Muscle layer of colon (tissue), 2 donors: Measurements from ENCODE around the gene WIZ.
"Not testable (repeated sequence)": the region's sequence is repeated elsewhere in the genome, so short reads cannot be mapped to it uniquely, and the experiment has no call there.

Source experiments
- H3K27ac ChIP-seq: one replicate; pipeline ENCODE4 v1.7.0; 2013; ENCODE audit warnings: low read depth, mild to moderate bottlenecking, low read length, moderate library complexity
- H3K27me3 ChIP-seq, 2 donors: one replicate each; pipeline ENCODE4 v1.7.0; 2013; ENCODE audit warnings: low read length in 2 of 2, mild to moderate bottlenecking in 2 of 2; ENCODE audit not compliant: insufficient read depth in 2 of 2, control insufficient read depth in 1 of 2
- H3K36me3 ChIP-seq: one replicate; pipeline ENCODE4 v1.7.0; 2013; ENCODE audit warnings: mild to moderate bottlenecking, low read length; ENCODE audit not compliant: insufficient read depth
- H3K4me1 ChIP-seq: one replicate; pipeline ENCODE4 v1.7.0; 2013; ENCODE audit warnings: mild to moderate bottlenecking, low read length; ENCODE audit not compliant: insufficient read depth
- H3K4me3 ChIP-seq, 2 donors: one replicate each; pipeline ENCODE4 v1.7.0; 2013; ENCODE audit warnings: low read length in 2 of 2, low read depth in 1 of 2, mild to moderate bottlenecking in 1 of 2, moderate library complexity in 1 of 2
- H3K9ac ChIP-seq: one replicate; pipeline ENCODE4 v1.7.0; 2013; ENCODE audit warnings: low read length
- H3K9me3 ChIP-seq: one replicate; pipeline ENCODE4 v1.7.0; 2013; ENCODE audit warnings: mild to moderate bottlenecking, low read length
- donor health status: abdominal sarcoma.
- donor health status: Adenocarcinoma of cecum.

WIZ gene

GRCh38 chr19:15423130-15423529, 26.6 kb downstream of the WIZ start:
- H3K4me3 ChIP-seq, result no peak overlapping the region
- H3K36me3 ChIP-seq, result peaks cover 37% of the 10 kb centered on the region
- peaks cover 5% of the 10 kb centered on the region for H3K4me1 ChIP-seq
- no peak overlapping the region for H3K27ac ChIP-seq
- no peaks in the 10 kb centered on the region for H3K9me3 ChIP-seq
- H3K9ac ChIP-seq, result no peak overlapping the region
- no peaks in the 10 kb centered on the region for H3K27me3 ChIP-seq

- peaks cover 11% of the 10 kb centered on the region for H3K4me1 ChIP-seq
- H3K27me3 ChIP-seq, result no peaks in the 10 kb centered on the region
- H3K9ac ChIP-seq, result no peak overlapping the region
- H3K9me3 ChIP-seq, result no peaks in the 10 kb centered on the region
- H3K4me3 ChIP-seq, result no peak overlapping the region
- peaks cover 37% of the 10 kb centered on the region for H3K36me3 ChIP-seq
- H3K27ac ChIP-seq, result no peak overlapping the region
Measured at GRCh38 chr19:15422296-15423075, 27.3 kb downstream of the WIZ start.

DNA sequence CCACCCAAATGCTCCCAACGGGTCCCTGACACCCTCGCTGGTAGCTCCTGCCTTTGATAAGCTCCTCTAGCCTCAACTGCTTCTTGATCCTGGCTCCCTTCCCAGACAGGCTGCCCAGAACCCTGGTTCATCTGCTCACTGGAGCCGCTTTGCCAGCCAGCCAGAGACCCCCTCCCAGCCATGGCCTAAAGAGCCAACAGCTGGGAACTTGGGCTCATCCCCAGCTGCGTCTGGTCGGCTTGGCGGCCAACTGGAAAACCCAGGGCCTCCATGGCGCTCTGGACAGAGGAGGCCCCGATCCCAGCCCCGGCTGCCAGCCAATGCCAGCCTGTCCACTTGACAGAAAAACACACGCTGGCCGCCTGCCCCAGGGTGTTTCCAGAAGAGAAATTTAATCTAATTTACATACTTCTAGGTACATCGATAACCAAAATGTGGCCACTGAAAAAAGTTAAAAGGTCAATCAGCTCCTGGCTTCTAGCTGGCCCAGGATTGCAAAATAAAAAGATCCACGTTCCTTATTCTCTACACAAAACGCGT, 28.0 kb downstream of the WIZ start:
- no peak overlapping the region for H3K27ac ChIP-seq
- no peak overlapping the region for H3K4me3 ChIP-seq
- H3K27me3 ChIP-seq, result no peaks in the 10 kb centered on the region
- H3K9me3 ChIP-seq, result no peaks in the 10 kb centered on the region
- H3K36me3 ChIP-seq, result peaks cover 35% of the 10 kb centered on the region
- no peak overlapping the region for H3K9ac ChIP-seq
- peaks cover 18% of the 10 kb centered on the region for H3K4me1 ChIP-seq

GRCh38 chr19:15421136-15421695, 28.5 kb downstream of the WIZ start:
- Histone ChIP-seq H3K36me3 (peaks cover 29% of the 10 kb centered on the region), H3K4me1 (peaks cover 23% of the 10 kb centered on the region), H3K27me3 (no peaks in the 10 kb centered on the region), H3K9me3 (no peaks in the 10 kb centered on the region), H3K4me3 (no peak overlapping the region), H3K9ac (no peak overlapping the region), H3K27ac (no peak overlapping the region)

- Histone ChIP-seq H3K9ac (peak overlapping the region; percentile 10), H3K9me3 (no peaks in the 10 kb centered on the region), H3K4me1 (peaks cover 25% of the 10 kb centered on the region), H3K4me3 (peak overlapping the region; percentile 62 to 98), H3K36me3 (peaks cover 18% of the 10 kb centered on the region), H3K27ac (peak overlapping the region; percentile 61), H3K27me3 (no peaks in the 10 kb centered on the region)
Measured at GRCh38 chr19:15419413-15420025, 30.2 kb downstream of the WIZ start.

DNA sequence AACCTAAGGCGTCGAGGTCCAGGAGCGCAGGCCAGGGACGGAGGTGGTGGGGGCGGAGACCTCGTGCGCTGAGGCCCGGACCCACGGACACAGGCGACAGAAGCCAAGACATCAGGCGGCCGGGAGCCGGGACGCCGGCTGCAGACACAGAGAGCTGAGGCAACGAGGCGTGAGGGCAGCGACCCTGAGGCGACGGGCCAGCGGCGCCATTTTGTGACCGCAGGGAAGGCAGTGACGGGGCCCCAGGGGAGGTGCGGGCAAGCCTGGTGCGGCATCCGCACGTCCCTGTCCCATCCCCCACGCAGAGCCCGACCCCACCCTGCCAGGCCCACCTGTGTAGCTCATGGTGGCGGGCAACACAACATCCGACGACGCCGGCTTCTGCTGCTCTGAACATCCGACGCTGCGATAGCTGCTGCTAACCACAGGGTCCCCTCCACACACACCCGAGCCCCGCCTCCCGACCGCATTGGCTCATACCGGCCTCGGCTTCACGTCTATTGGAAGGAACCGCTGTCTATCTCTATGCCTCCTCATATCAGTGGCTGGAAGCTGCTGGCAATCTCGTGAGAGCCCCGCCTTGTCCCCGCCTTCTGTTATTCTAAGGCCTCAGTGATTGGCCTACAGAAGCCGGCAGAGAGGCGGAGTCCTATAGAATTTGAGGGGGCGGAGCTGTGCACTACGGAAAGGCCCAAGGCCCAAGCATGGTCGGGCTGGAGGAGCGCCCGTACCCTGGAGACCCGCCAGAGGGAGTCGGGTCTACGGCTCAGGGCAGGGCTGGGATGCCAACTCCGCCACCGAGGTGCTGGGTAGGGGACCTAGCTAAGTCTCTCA, 31.0 kb downstream of the WIZ start, which contains the start of gene AKAP8L:
Gene AKAP8L (minus strand): TSS at position 410 of the 834 bp plus-strand sequence. CDS start 65 bp downstream, at position 345.
- Histone ChIP-seq H3K36me3 (peaks cover 15% of the 10 kb centered on the region), H3K9me3 (no peaks in the 10 kb centered on the region), H3K9ac (peak within 1 kb of the TSS; percentile 94), H3K27me3 (no peaks in the 10 kb centered on the region), H3K4me3 (peak within 1 kb of the TSS; percentile 76 to 98), H3K27ac (peak within 1 kb of the TSS; percentile 84), H3K4me1 (peaks cover 25% of the 10 kb centered on the region)

- H3K36me3 ChIP-seq, result peaks cover 9% of the 10 kb centered on the region
- H3K9me3 ChIP-seq, result no peaks in the 10 kb centered on the region
- peaks cover 31% of the 10 kb centered on the region for H3K4me1 ChIP-seq
- H3K4me3 ChIP-seq, result peak overlapping the region; percentile 76 to 98
- H3K27ac ChIP-seq, result peak overlapping the region; percentile 84
- no peaks in the 10 kb centered on the region for H3K27me3 ChIP-seq
- H3K9ac ChIP-seq, result peak overlapping the region; percentile 94
Measured at GRCh38 chr19:15418231-15418578, 31.6 kb downstream of the WIZ start.

DNA sequence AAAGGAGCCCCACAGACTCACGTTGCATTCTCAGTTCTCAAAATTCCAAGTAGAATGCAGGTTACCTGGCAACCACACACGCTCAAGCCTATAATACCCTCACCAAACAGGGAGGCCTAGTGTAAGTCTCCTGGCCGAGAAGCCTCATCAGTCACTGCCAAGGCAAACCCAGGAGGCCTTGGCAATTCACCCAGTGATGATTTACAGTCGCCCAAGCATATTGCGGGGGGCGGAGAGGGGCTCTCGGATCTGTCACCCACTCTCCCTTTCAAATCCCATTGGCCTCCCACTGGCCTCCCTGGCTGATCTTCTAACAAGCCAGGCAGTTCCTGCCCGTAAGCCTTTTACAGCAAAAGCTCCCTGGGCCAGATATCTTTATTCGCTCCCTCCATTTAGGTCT, 32.1 kb downstream of the WIZ start:
- Histone ChIP-seq H3K36me3 (peaks cover 4% of the 10 kb centered on the region), H3K9ac (peak overlapping the region; percentile 94), H3K27me3 (no peaks in the 10 kb centered on the region), H3K4me3 (peak overlapping the region; percentile 76 to 98), H3K27ac (peak overlapping the region; percentile 84), H3K9me3 (no peaks in the 10 kb centered on the region), H3K4me1 (peaks cover 36% of the 10 kb centered on the region)

GRCh38 chr19:15412832-15413231, 36.9 kb downstream of the WIZ start:
- peaks cover 37% of the 10 kb centered on the region for H3K4me1 ChIP-seq
- H3K36me3 ChIP-seq, result peaks cover 13% of the 10 kb centered on the region
- H3K27me3 ChIP-seq, result no peaks in the 10 kb centered on the region
- no peak overlapping the region for H3K9ac ChIP-seq
- no peaks in the 10 kb centered on the region for H3K9me3 ChIP-seq
- no peak overlapping the region for H3K4me3 ChIP-seq
- peak overlapping the region; percentile 13 for H3K27ac ChIP-seq

DNA sequence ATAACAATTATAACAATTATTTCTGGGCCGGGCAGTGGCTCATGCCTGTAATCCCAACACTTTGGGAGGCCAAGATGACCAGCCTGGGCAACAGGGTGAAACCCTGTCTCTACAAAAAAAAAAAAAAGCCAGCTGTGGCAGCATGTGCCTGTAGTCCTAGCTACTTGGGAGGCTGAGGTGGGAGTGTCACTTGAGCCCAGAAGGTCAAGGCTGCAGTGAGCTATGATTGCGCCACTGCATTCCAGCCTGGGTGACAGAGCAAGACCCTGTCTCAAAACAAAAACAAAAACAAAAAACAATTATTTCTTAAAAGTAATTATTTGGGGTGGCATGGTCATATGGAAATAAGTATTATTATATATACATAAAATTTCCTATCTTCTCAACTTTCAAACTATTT, 38.4 kb downstream of the WIZ start:
- H3K4me3 ChIP-seq, H3K27me3 ChIP-seq, H3K27ac ChIP-seq, H3K9me3 ChIP-seq, H3K9ac ChIP-seq: not testable (repeated sequence)
- Histone ChIP-seq H3K36me3 (peaks cover 13% of the 10 kb centered on the region), H3K4me1 (peaks cover 30% of the 10 kb centered on the region)

GRCh38 chr19:15404780-15405211, 45.0 kb downstream of the WIZ start:
- peaks cover 30% of the 10 kb centered on the region for H3K36me3 ChIP-seq
- H3K27me3 ChIP-seq, result no peaks in the 10 kb centered on the region
- H3K9me3 ChIP-seq, result no peaks in the 10 kb centered on the region
- peak overlapping the region in 1 of 2 donors; percentile 33 for H3K4me3 ChIP-seq
- peak overlapping the region; percentile 62 for H3K27ac ChIP-seq
- peak overlapping the region; percentile 34 for H3K9ac ChIP-seq
- peaks cover 58% of the 10 kb centered on the region for H3K4me1 ChIP-seq
